ENCODE results near the gene DUSP8.
"Not testable (repeated sequence)": the region's sequence is repeated elsewhere in the genome, so short reads cannot be mapped to it uniquely, and the experiment has no call there.

Gene DUSP8

GRCh38 chr11:1511937-1512496 is 60.1 kb downstream of the DUSP8 start:
- no peak for DNase-seq

GRCh38 chr11:1510928-1511327 is 61.1 kb downstream of the DUSP8 start:
- DNase-seq, result no peak

GRCh38 chr11:1510351-1510750 is 61.7 kb downstream of the DUSP8 start:
- DNase-seq, result not testable (repeated sequence)

GRCh38 chr11:1509626-1510255 is 62.3 kb downstream of the DUSP8 start:
- no peak for DNase-seq

GRCh38 chr11:1508986-1509385 is 63.1 kb downstream of the DUSP8 start:
- DNase-seq, result no peak

GRCh38 chr11:1508491-1508891 is 63.6 kb downstream of the DUSP8 start:
- no peak for DNase-seq

- no peak for DNase-seq
These were observed 64.5 kb downstream of the DUSP8 start for GRCh38 chr11:1507381-1508140.

GRCh38 chr11:1506981-1507380 is 65.1 kb downstream of the DUSP8 start:
- no peak for DNase-seq

- DNase-seq, result no peak
These were observed 66.6 kb downstream of the DUSP8 start for GRCh38 chr11:1505480-1505879.

GRCh38 chr11:1504581-1505290 is 67.3 kb downstream of the DUSP8 start:
- no peak for DNase-seq

- DNase-seq, result no peak
These were observed 67.9 kb downstream of the DUSP8 start for GRCh38 chr11:1504138-1504537.
